ENCODE measurements around the gene KDM2A.

The KDM2A gene

DNA sequence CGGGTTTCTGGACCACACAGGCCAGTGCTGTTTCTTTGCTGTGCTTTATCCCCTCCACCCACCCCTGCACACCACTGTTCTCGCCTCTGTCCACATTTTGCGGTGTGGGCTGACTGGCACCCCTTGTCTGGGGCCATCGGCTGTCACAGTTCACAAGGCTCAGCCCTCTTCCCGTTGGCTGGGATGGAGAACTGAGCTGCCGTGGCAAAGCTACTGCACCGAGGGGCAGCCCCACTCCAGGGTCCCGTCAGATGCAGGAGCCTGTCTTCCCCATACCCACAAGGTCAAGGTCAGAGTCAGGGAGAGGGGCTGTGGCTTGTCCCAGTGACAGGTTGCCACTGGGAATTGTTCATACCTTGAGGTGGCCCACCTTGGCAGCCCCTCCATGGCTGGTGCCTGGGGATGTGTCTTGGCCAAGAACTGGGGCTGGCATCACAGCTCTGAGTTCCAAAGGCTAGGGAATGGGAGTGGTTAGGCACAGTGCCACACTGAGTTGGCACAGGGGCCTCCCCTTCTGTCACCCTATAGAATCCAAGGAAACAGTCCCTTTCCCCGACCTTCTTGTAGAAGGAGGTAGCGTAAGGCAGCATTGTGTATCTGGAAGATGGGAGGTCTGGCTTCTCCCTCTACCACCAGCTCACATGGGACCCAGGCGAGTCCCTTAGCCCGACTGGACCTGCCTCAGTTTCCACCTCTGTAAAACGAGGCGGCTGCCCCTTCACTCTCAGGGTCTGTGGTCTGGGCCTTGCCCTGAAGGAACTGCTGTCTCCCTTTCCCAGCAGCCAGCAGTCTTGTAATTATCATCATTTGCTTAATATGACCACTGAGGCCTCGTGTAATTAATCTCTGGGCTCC, 150.6 kb downstream of the KDM2A start:
- ATAC-seq (replicated peaks; ENCODE audit: extremely low read depth, poor library complexity, severe bottlenecking): no peak
- H3K36me3 Mint-ChIP-seq (ENCODE audit: insufficient read depth): peaks cover 55% of the 10 kb centered on the region
- H3K9me3 Mint-ChIP-seq: no peaks in the 10 kb centered on the region
- peak overlapping the region; percentile 99 for H3K4me3 Mint-ChIP-seq
- no peak for DNase-seq (ENCODE audit: low spot score in 2 of 2)
- no peaks in the 10 kb centered on the region for H3K27me3 Mint-ChIP-seq
- peaks cover 66% of the 10 kb centered on the region for H3K4me1 Mint-ChIP-seq
- peak overlapping the region; percentile 98 for H3K27ac Mint-ChIP-seq (ENCODE audit: low read depth)

DNA sequence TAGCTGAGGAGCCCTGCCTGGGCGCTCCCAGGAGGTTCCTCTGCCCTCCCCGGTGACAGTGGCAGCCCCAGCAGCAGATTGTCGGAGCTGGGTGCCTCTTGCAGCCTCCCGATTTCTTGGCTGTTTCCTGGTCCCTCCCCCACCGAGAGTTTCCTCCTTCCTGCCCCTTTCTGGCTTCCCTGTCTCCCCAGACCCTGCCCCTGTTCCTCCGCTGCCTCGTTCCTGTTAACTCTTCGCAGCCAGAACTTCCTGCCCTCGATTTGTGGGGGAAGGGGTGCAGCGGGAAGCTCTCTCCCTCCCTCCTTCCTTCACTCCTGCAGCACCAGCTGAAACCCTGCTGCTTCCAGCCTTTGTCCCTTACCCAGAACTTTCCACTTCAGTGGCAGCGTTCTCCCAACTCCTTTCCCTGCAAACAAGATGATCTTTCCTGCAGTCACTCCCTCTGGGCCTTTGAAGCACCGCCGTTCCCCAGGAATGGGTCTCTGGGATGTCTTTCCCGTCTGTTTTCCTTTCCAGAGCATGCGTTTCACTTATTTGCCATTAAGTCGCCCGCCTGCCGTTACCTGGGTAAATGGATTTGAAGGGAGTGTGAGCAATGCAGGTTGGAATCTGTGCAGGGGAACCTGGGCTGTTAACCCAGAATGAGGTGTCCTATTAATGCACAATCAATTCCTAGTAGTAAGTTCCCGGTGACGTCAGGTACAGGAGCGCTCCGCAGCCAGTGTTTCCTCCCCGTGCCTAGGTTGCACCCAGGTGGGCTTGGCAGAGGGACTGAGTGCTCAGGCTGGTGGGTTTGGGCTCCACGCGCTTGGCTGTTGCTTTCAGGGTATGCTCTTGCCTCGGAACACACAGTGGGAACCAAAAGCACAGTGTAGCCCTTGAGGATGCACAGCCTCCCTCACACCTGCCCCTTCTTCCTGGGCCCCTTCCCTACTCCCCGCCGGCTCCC, 151.5 kb downstream of the KDM2A start:
- no peak for DNase-seq (ENCODE audit: low spot score in 2 of 2)
- no peaks in the 10 kb centered on the region for H3K27me3 Mint-ChIP-seq

GRCh38 chr11:67271205-67271540, 152.1 kb downstream of the KDM2A start:
- peak overlapping the region; percentile 99 for H3K4me3 Mint-ChIP-seq
- H3K27ac Mint-ChIP-seq (ENCODE audit: low read depth): peak overlapping the region; percentile 98
- ATAC-seq (replicated peaks; ENCODE audit: extremely low read depth, poor library complexity, severe bottlenecking): no peak
- H3K27me3 Mint-ChIP-seq: no peaks in the 10 kb centered on the region
- peaks cover 64% of the 10 kb centered on the region for H3K4me1 Mint-ChIP-seq
- H3K9me3 Mint-ChIP-seq: no peaks in the 10 kb centered on the region
- H3K36me3 Mint-ChIP-seq (ENCODE audit: insufficient read depth): peaks cover 56% of the 10 kb centered on the region
- DNase-seq (ENCODE audit: low spot score in 2 of 2): no peak

More for the DNA sequence above, 151.5 kb downstream of the KDM2A start:
- ATAC-seq (replicated peaks; ENCODE audit: extremely low read depth, poor library complexity, severe bottlenecking): no peak
- no peaks in the 10 kb centered on the region for H3K9me3 Mint-ChIP-seq
- peak overlapping the region; percentile 98 for H3K27ac Mint-ChIP-seq (ENCODE audit: low read depth)
- H3K4me1 Mint-ChIP-seq: peaks cover 63% of the 10 kb centered on the region
- H3K4me3 Mint-ChIP-seq: peak overlapping the region; percentile 99
- peaks cover 57% of the 10 kb centered on the region for H3K36me3 Mint-ChIP-seq (ENCODE audit: insufficient read depth)

DNA sequence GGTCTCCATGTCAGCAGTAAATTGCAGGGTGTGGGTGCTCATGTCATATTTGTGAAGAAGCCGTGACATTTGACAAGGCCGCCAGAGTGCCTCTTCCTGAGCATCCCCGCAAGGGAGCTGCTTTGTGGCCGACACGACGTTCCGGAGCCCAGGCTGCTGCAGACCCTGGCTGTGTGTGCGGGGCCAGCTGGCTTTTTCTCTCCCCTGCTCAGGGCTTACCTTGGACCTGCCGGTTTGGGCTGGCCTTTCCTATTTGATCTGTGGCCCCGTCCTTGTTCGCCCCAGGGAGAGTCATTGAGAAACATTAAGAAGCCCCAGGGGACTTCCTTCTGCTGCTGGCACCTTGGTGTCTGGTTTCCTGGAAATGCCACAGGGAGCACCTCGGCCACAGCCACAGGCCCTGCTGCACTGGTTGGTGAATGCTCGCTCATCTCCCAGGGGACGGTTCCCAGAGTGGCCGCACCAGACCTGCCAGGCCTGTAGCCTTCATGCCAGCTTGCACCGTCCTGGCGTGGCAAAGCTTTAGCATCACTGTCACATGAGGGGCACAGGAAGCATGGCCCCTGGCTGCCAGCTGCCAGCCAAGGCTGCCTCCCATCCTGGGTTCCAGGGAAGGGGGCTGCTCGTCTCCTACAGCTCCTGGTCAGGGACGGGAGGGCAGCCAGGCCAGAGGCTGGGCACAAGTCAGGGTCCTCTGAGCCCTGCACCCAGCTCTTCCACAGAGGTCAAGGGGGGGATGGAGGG, 152.7 kb downstream of the KDM2A start:
- Mint-ChIP-seq H3K27me3 (no peaks in the 10 kb centered on the region), H3K4me1 (peaks cover 70% of the 10 kb centered on the region), H3K9me3 (no peaks in the 10 kb centered on the region), H3K36me3 (ENCODE audit: insufficient read depth) (peaks cover 60% of the 10 kb centered on the region), H3K4me3 (peak overlapping the region; percentile 99), H3K27ac (ENCODE audit: low read depth) (peak overlapping the region; percentile 98)
- DNase-seq (ENCODE audit: low spot score in 2 of 2) (peak in 1 of 2 donors; percentile 43), ATAC-seq (replicated peaks; ENCODE audit: extremely low read depth, poor library complexity, severe bottlenecking) (peak; percentile 21)

DNA sequence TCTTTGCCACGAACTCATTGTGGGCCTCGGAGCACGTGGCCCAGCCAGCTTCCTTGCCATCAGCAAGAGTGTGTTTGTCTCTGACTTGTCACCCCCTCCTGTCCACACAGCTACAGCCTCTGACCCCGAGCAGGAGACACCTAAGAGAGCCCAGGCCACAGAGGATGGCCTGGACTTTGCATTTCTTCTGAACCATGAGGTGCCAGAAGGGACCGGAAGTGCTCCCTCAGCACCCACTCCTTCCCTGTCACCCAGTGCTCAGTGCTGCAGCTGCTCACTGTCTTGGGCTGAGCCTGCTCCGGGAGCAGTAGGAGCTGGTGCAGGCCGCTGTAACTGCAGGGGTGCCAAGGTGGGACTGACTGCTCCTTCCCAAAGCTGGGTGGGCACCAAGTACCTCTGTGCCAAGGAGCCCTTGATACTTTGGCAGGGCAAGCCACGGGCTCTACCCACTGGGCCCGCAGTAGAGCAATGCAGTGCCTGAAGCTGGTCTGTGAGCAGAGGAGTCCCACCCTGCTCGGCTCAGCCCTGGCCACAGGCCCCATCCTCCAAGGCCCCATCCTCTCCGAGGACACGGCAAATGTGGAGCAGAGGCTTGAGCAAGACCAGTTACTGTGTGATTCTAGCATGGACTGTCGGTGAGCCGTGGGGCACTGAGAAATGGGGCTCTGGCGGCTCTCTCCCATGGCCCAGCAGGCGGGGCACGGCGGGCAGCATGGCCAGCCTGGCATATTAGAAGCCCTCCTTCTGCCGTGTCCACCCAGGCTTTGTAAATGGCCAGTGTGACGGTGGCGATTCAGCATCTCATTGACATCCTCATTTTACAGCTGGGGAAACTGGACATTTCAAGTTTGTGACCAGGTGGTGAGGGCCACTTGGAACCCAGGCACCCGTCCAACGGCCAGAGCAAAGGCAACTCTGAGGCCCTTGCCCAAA, 153.5 kb downstream of the KDM2A start:
- Mint-ChIP-seq H3K27ac (ENCODE audit: low read depth) (peak overlapping the region; percentile 98), H3K4me1 (peaks cover 70% of the 10 kb centered on the region), H3K27me3 (no peaks in the 10 kb centered on the region), H3K4me3 (peak overlapping the region; percentile 99), H3K36me3 (ENCODE audit: insufficient read depth) (peaks cover 63% of the 10 kb centered on the region), H3K9me3 (no peaks in the 10 kb centered on the region)
- DNase-seq (ENCODE audit: low spot score in 2 of 2): no peak
- no peak for ATAC-seq (replicated peaks; ENCODE audit: extremely low read depth, poor library complexity, severe bottlenecking)

GRCh38 chr11:67273260-67273990, 154.4 kb downstream of the KDM2A start:
- H3K27ac Mint-ChIP-seq (ENCODE audit: low read depth): peak overlapping the region; percentile 98
- no peaks in the 10 kb centered on the region for H3K27me3 Mint-ChIP-seq
- H3K4me1 Mint-ChIP-seq: peaks cover 66% of the 10 kb centered on the region
- no peaks in the 10 kb centered on the region for H3K9me3 Mint-ChIP-seq
- ATAC-seq (replicated peaks; ENCODE audit: extremely low read depth, poor library complexity, severe bottlenecking): no peak
- H3K36me3 Mint-ChIP-seq (ENCODE audit: insufficient read depth): peaks cover 59% of the 10 kb centered on the region
- peak overlapping the region; percentile 99 for H3K4me3 Mint-ChIP-seq
- no peak for DNase-seq (ENCODE audit: low spot score in 2 of 2)

DNA sequence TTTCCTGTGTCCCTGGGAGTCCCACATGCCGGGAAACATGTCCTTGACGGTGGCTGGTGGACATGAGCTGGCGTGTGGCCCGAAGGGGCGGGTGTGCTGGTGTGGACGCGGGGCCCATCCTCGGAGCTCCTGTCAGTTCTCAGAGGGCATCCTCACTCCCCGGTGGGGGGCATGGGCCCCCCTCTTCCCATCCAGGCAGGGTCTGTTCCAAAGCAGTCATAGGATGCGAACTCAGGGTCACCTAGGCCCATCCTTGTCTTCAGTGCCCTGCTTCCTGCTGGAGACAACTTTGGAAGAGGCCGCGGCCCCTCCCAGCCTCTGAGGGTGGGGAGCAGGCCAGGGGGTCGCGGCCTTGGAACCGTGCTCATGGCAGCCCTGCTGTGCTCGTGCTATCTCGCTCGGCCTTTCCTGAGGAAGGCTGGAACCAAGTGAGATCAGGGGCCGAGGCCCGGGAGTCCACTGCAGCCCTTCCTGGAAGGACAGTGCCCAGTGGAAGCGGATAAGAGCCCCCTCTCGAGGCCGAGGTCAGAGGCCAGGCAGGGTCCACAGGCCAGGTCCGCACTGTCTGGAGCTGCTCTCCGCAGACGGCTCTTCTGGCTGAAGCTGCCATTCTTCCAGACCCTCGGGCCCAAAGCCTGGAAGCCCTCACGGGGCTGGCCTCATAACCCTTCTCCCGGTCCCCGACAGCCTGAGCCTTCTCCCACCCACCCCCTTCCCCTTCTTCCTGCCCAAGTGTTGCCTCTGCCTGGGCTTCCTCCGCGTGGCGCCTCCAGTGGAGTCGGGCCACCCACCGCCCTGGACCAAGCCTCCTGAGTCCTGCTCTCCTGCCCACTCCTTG, 155.9 kb downstream of the KDM2A start:
- no peaks in the 10 kb centered on the region for H3K27me3 Mint-ChIP-seq
- H3K4me1 Mint-ChIP-seq: peaks cover 66% of the 10 kb centered on the region
- H3K27ac Mint-ChIP-seq (ENCODE audit: low read depth): peak overlapping the region; percentile 98
- peak overlapping the region; percentile 99 for H3K4me3 Mint-ChIP-seq
- DNase-seq (ENCODE audit: low spot score in 2 of 2) (no peak), ATAC-seq (replicated peaks; ENCODE audit: extremely low read depth, poor library complexity, severe bottlenecking) (no peak)
- H3K9me3 Mint-ChIP-seq: no peaks in the 10 kb centered on the region
- H3K36me3 Mint-ChIP-seq (ENCODE audit: insufficient read depth): peaks cover 61% of the 10 kb centered on the region

- peaks cover 57% of the 10 kb centered on the region for H3K36me3 Mint-ChIP-seq (ENCODE audit: insufficient read depth)
- ATAC-seq (replicated peaks; ENCODE audit: extremely low read depth, poor library complexity, severe bottlenecking) (no peak), DNase-seq (ENCODE audit: low spot score in 2 of 2) (no peak)
- no peaks in the 10 kb centered on the region for H3K9me3 Mint-ChIP-seq
- peak overlapping the region; percentile 98 for H3K27ac Mint-ChIP-seq (ENCODE audit: low read depth)
- peak overlapping the region; percentile 99 for H3K4me3 Mint-ChIP-seq
- H3K27me3 Mint-ChIP-seq: no peaks in the 10 kb centered on the region
- peaks cover 61% of the 10 kb centered on the region for H3K4me1 Mint-ChIP-seq
Observed at GRCh38 chr11:67275606-67276409, 156.7 kb downstream of the KDM2A start.

DNA sequence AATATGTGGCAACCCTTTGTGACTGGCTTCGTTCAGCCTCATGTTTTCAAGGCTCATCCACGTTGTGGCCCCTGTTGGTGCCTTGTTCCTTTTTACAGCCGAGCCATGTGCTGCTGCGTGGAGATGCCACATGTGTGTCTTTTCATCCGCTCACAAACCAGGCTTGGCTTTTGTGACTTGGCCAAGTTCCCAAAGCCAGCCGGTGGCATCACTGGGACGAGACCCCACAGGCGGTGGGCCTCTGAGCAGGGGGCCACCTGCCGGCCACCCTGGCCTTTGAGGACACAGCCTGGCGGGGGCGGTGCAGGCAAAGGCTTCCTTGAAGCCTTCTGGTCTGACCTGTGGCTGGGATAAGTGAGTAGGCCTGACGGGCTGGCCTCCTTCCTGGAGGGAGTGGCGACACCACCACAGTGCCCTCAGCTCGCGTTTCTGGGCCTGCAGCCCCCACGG, 157.7 kb downstream of the KDM2A start:
- Mint-ChIP-seq H3K27me3 (no peaks in the 10 kb centered on the region), H3K27ac (ENCODE audit: low read depth) (peak overlapping the region; percentile 98), H3K9me3 (no peaks in the 10 kb centered on the region), H3K4me1 (peaks cover 52% of the 10 kb centered on the region), H3K4me3 (peak overlapping the region; percentile 99), H3K36me3 (ENCODE audit: insufficient read depth) (peaks cover 53% of the 10 kb centered on the region)
- peak; percentile 16 for ATAC-seq (replicated peaks; ENCODE audit: extremely low read depth, poor library complexity, severe bottlenecking)
- DNase-seq (ENCODE audit: low spot score in 2 of 2): no peak

Data from central memory CD8-positive, alpha-beta T cell (primary cell).